ENCODE measurements around the gene MACROD2.

The MACROD2 gene

DNA sequence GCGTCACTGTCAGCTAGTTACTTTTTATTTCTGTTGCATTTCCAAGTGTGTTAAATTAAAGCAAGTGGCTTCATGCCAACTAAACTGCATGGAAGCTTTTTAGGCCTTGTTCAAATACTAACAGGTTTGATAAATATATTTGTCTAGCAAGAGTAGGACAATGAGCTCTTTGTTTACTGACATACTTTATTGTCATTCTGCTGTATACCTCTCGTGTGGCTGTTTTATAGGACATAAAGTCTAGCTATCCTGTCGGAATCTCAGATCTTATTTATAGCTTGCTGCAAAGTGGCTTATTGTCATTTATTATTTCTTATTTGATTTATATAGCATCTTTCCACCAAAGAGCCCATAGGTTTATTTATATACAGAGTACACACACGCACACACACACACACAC lies 1866.9 kb downstream of the MACROD2 start:
- DNase-seq (ENCODE audit: low read depth) = no peak
- TF ChIP-seq, protein P1, sequence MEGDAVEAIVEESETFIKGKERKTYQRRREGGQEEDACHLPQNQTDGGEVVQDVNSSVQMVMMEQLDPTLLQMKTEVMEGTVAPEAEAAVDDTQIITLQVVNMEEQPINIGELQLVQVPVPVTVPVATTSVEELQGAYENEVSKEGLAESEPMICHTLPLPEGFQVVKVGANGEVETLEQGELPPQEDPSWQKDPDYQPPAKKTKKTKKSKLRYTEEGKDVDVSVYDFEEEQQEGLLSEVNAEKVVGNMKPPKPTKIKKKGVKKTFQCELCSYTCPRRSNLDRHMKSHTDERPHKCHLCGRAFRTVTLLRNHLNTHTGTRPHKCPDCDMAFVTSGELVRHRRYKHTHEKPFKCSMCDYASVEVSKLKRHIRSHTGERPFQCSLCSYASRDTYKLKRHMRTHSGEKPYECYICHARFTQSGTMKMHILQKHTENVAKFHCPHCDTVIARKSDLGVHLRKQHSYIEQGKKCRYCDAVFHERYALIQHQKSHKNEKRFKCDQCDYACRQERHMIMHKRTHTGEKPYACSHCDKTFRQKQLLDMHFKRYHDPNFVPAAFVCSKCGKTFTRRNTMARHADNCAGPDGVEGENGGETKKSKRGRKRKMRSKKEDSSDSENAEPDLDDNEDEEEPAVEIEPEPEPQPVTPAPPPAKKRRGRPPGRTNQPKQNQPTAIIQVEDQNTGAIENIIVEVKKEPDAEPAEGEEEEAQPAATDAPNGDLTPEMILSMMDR (conservative IDR thresholded peaks at IDR 0.05; ENCODE audit: low read depth, low read length) = no peak
- H3K4me3 ChIP-seq (ENCODE audit: low read depth, low read length) = no peak overlapping the region

DNA sequence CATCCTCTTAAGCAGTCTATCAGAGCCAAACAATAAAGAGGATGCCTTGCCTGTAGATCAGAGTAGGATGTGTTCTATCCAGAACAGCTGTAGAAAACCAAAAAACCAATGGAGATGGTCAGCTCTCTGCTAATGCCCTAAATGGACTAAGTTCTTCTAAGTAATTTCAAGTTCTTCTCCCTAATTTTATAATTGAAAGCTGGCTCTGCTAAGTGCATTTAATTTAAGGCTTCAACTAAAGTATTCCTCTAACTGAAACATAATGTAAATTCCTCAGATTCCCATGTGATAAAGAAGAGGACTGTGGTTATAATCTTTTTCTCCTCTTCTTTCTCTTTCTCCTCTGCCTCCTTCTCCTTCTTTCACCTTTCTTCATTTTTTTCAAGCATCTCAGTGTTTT lies 1868.4 kb downstream of the MACROD2 start:
- no peak for DNase-seq (ENCODE audit: low read depth)
- H3K4me3 ChIP-seq (ENCODE audit: low read depth, low read length) = no peak overlapping the region
- TF ChIP-seq, protein P1 (conservative IDR thresholded peaks at IDR 0.05; ENCODE audit: low read depth, low read length) = no peak

DNA sequence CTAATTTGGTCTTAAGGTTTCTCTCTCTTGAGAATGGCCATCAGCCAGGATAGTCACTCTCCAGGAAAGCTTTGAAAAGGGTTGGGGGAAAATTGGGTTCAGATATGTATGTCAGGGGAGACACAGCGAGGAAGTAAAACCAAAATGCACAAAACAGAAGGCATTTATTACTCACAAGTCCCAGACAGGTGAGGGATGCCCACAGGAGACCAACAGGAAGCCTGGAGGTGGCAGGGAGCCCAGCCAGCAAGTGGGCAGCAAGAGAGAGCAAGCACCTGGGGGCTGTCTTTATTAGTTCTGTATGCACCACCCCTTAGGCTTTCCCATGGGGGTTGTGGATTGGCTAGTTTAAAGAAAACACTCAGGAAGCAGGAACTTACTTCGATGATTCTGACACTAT lies 1870.2 kb downstream of the MACROD2 start:
- no peak overlapping the region for H3K4me3 ChIP-seq (ENCODE audit: low read depth, low read length)
- TF ChIP-seq, protein P1 (conservative IDR thresholded peaks at IDR 0.05; ENCODE audit: low read depth, low read length) = no peak
- no peak for DNase-seq (ENCODE audit: low read depth)

DNA sequence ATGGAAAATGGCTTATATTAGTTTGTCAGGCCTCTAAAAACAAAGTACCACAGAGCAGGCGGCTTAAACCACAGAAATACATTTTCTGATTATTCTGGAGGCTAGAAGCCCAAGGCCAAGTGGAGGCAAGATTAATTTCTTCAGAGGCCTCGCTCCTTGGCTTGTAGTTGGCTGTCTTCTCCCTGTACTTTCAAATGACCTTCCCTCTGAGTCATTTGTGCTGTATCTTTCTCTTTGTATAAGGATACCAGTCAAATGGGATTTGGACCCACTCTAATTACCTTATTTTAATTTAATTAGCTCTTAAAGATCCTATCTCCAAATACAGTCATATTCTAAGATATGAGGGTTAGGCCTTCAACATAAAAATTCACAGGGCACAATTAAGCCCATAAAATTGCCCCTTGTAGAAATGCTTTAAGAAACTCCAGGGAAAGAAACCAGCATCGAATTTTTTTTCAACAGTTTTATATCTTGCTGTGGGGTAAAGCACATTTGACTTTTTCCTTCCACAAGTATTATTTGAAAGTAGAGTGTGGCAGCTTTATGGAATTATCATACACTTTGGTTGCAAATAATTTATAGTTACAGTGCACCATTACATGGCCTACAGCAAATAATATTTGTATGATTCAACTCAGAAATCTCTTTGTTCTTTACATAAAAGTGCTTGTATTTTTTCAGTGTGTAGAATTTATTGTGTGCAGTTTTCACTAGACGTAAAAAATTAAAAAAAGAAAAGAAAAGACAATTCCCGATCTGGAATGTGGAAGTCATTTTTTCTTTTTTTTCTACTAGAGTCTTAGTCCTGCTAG lies 1871.8 kb downstream of the MACROD2 start:
- no peak overlapping the region for H3K4me3 ChIP-seq (ENCODE audit: low read depth, low read length)
- DNase-seq (ENCODE audit: low read depth) = no peak
- TF ChIP-seq, protein P1 (conservative IDR thresholded peaks at IDR 0.05; ENCODE audit: low read depth, low read length) = no peak

DNA sequence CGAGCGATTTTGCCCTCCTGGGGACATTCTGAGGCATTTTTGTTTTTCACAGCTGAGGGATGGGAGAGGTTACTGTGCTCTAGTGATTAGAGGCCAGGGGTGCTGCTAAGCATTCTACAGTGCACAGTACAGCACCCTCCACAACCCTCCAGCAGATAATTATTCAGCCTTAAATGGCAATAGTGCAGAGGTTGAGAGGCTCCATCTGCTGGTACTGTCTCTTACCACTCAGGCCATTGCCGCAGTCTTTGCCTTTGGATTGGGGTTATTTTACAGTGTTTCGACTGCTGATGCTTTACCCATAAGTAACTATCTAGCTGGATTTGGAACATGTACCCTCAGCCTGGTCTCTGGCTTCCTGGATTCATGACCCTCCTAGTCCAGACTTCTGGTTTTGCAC lies 1872.6 kb downstream of the MACROD2 start:
- no peak for DNase-seq (ENCODE audit: low read depth)
- H3K4me3 ChIP-seq (ENCODE audit: low read depth, low read length) = no peak overlapping the region
- TF ChIP-seq, protein P1 (conservative IDR thresholded peaks at IDR 0.05; ENCODE audit: low read depth, low read length) = peak; percentile 2

DNA sequence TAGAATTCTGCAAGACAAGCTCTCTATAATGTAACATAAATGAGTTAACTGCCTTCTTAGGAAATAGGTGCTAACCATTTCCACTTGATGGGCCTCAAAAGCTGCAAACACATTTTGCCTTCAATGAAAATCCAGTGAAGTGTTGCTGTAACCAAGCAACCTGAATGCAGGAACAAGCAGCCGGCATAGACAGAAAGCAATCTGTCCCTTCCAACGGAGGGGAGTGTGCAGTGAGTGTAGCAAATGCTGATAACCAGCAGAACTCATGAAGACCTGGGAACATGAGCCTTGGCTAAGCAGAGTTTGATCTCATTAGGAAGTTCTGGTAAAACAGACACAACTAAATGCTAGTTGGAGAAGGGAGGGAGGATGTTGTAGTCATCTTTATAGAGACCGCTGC lies 1880.1 kb downstream of the MACROD2 start:
- no peak overlapping the region for H3K4me3 ChIP-seq (ENCODE audit: low read depth, low read length)
- TF ChIP-seq, protein P1 (conservative IDR thresholded peaks at IDR 0.05; ENCODE audit: low read depth, low read length) = no peak
- DNase-seq (ENCODE audit: low read depth) = no peak

DNA sequence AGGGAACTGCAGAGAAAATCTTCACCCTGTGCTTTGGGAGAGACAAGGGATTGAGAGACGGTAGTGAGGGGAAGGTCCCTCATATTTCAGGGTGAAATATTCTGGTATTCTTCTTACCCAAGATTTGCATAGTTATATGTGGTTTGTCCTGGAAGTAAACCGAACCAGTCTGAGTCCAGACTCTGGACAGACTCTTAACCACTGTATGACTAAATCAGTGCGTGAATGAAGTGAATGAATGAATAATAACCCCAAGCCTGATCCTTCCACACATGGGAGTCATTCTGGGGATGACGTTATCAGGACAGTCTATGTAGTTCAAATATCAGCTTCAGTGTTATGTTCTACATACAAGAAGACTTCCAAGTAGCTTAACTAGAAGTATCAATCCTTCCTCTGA lies 1887.2 kb downstream of the MACROD2 start:
- DNase-seq (ENCODE audit: low read depth) = no peak
- no peak overlapping the region for H3K4me3 ChIP-seq (ENCODE audit: low read depth, low read length)
- TF ChIP-seq, protein P1 (conservative IDR thresholded peaks at IDR 0.05; ENCODE audit: low read depth, low read length) = no peak
